GM23338 (cell line): Measurements from ENCODE around the gene UBAC2. TPM values are rescaled to one million over a fixed set of nuclear protein-coding genes. Genes with fewer than 3 reads are reported as not detected.

Experiments
- EZH2 ChIP-seq: fragments of 200-600 bp; sonication (generic); IDR thresholded peaks from one replicate; pipeline ENCODE4 v1.8.0; 2017; ENCODE audit warnings: antibody characterized with exemption, mild to moderate bottlenecking, low read depth; ENCODE audit not compliant: unreplicated experiment
- EZH2phosphoT487 ChIP-seq: fragments of 200-600 bp; sonication (generic); IDR thresholded peaks from one replicate; pipeline ENCODE4 v1.8.1; 2018; ENCODE audit warnings: antibody characterized with exemption; ENCODE audit not compliant: unreplicated experiment
- JUNB ChIP-seq: IDR thresholded peaks from one replicate; pipeline ENCODE4 v1.6.1; 2016; ENCODE audit warnings: antibody characterized with exemption; ENCODE audit not compliant: unreplicated experiment
- NANOG ChIP-seq: IDR thresholded peaks from 2 replicates; pipeline ENCODE4 v1.6.1; 2016; ENCODE audit warnings: antibody characterized with exemption, borderline replicate concordance
- POLR2AphosphoS5 ChIP-seq: IDR thresholded peaks from 2 replicates; pipeline ENCODE4 v1.6.1; 2016; ENCODE audit warnings: antibody characterized with exemption, low read depth
- STAT1 ChIP-seq: IDR thresholded peaks from one replicate; pipeline ENCODE4 v1.6.1; 2016; ENCODE audit warnings: antibody characterized with exemption; ENCODE audit not compliant: unreplicated experiment
- ZNF114 ChIP-seq: fragments of 250-450 bp; sonication (Bioruptor Pico); IDR thresholded peaks from 2 replicates; pipeline ENCODE4 v1.5.0; 2020; ENCODE audit warnings: mild to moderate bottlenecking, moderate library complexity
- ZNF331 ChIP-seq: fragments of 250-450 bp; sonication (Bioruptor Pico); IDR thresholded peaks from 2 replicates; pipeline ENCODE4 v1.5.0; 2020; ENCODE audit warnings: low read depth, mild to moderate bottlenecking, moderate library complexity
- ZNF462 ChIP-seq: fragments of 250-450 bp; sonication (Bioruptor Pico); IDR thresholded peaks from 2 replicates; pipeline ENCODE4 v1.5.0; 2020; ENCODE audit warnings: mild to moderate bottlenecking, moderate library complexity
- polyA plus RNA-seq: library from polyadenylated mRNA; unstranded; fragments of >200 nt; fragmentation: Nextera tagmentation; extraction: Ambion mirVana; gene quantifications from 2 replicates; pipeline ENCODE4 v1.2.1, GENCODE V29; 2016
- total RNA-seq: library from RNA; depleted of rRNA; stranded (reverse); fragments of >200 nt; shearing (Covaris generic); gene quantifications from 2 replicates; pipeline ENCODE4 v1.2.3, GENCODE V29; 2014
- TF ChIP-seq, protein P1 (sequence below): IDR thresholded peaks from one replicate; pipeline ENCODE4 v1.6.1; 2018; ENCODE audit warnings: antibody characterized with exemption; ENCODE audit not compliant: unreplicated experiment

UBAC2 gene
- total and polyA plus RNA-seq, 2 experiments from 2014 or later, result 37.9 to 76.9 TPM

- no peak for TF ChIP-seq ZNF462 (CRISPR knock-in tag)
- TF ChIP-seq ZNF114 (CRISPR knock-in tag), result no peak
- no peak for TF ChIP-seq ZNF331
- TF ChIP-seq STAT1, result no peak
- no peak for TF ChIP-seq NANOG
- no peak for TF ChIP-seq EZH2
- no peak for TF ChIP-seq JUNB
- TF ChIP-seq, protein P1, sequence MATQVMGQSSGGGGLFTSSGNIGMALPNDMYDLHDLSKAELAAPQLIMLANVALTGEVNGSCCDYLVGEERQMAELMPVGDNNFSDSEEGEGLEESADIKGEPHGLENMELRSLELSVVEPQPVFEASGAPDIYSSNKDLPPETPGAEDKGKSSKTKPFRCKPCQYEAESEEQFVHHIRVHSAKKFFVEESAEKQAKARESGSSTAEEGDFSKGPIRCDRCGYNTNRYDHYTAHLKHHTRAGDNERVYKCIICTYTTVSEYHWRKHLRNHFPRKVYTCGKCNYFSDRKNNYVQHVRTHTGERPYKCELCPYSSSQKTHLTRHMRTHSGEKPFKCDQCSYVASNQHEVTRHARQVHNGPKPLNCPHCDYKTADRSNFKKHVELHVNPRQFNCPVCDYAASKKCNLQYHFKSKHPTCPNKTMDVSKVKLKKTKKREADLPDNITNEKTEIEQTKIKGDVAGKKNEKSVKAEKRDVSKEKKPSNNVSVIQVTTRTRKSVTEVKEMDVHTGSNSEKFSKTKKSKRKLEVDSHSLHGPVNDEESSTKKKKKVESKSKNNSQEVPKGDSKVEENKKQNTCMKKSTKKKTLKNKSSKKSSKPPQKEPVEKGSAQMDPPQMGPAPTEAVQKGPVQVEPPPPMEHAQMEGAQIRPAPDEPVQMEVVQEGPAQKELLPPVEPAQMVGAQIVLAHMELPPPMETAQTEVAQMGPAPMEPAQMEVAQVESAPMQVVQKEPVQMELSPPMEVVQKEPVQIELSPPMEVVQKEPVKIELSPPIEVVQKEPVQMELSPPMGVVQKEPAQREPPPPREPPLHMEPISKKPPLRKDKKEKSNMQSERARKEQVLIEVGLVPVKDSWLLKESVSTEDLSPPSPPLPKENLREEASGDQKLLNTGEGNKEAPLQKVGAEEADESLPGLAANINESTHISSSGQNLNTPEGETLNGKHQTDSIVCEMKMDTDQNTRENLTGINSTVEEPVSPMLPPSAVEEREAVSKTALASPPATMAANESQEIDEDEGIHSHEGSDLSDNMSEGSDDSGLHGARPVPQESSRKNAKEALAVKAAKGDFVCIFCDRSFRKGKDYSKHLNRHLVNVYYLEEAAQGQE, result no peak
- TF ChIP-seq EZH2phosphoT487, result no peak
- TF ChIP-seq POLR2AphosphoS5, result no peak
Measured at GRCh38 chr13:99282264-99283231, 81.9 kb downstream of the UBAC2 start (continued).
